Astrocyte (in vitro differentiated cells and primary cell): ENCODE results near the gene CDC25A. TPM values are rescaled to one million over a fixed set of nuclear protein-coding genes. Genes with fewer than 3 reads are reported as not detected.

Source experiments
- DNase-seq: peaks from one replicate; pipeline ENCODE4 v3.0.0-alpha.2; 2010; ENCODE audit warnings: low read depth
- FAIRE-seq: peaks from 2 replicates; lab custom pipeline; 2011; peaks lifted over from hg19 to GRCh38; lab: Jason Lieb, UNC
- H2AFZ ChIP-seq: 2 replicates; pipeline ENCODE4 v1.6.0; 2012; ENCODE audit warnings: low read depth, low read length, inconsistent platforms
- H3K27ac ChIP-seq: 2 replicates; pipeline ENCODE4 v1.5.1; 2011; ENCODE audit warnings: low read depth, low read length, inconsistent platforms
- H3K27me3 ChIP-seq: 2 replicates; pipeline ENCODE4 v1.6.0; 2011; ENCODE audit warnings: low read length, inconsistent platforms; ENCODE audit not compliant: insufficient read depth
- H3K36me3 ChIP-seq: 2 replicates; pipeline ENCODE4 v1.5.1; 2011; ENCODE audit warnings: low read length, inconsistent platforms; ENCODE audit not compliant: insufficient read depth
- H3K4me1 ChIP-seq: 2 replicates; pipeline ENCODE4 v1.5.1; 2011; ENCODE audit warnings: low read length, inconsistent platforms; ENCODE audit not compliant: insufficient read depth
- H3K4me2 ChIP-seq: 2 replicates; pipeline ENCODE4 v1.6.0; 2012; ENCODE audit warnings: low read length, inconsistent platforms
- H3K4me3 ChIP-seq: 2 replicates; pipeline ENCODE4 v1.5.1; 2011; ENCODE audit warnings: low read depth, mild to moderate bottlenecking, low read length, inconsistent platforms; ENCODE audit not compliant: insufficient read depth
- H3K79me2 ChIP-seq: 2 replicates; pipeline ENCODE4 v1.6.0; 2012; ENCODE audit warnings: mild to moderate bottlenecking, low read length, inconsistent platforms; ENCODE audit not compliant: insufficient read depth
- H3K9ac ChIP-seq: 2 replicates; pipeline ENCODE4 v1.6.0; 2012; ENCODE audit warnings: mild to moderate bottlenecking, low read length, inconsistent platforms
- H3K9me3 ChIP-seq: 2 replicates; pipeline ENCODE4 v1.5.1; 2012; ENCODE audit warnings: low read depth, mild to moderate bottlenecking, low read length, inconsistent platforms; ENCODE audit not compliant: insufficient read depth
- H4K20me1 ChIP-seq: 2 replicates; pipeline ENCODE4 v1.6.0; 2012; ENCODE audit warnings: low read length, inconsistent platforms; ENCODE audit not compliant: insufficient read depth
- H3K27ac Mint-ChIP-seq: one replicate; pipeline ENCODE4 v1.8.0; 2021; ENCODE audit warnings: mild to moderate bottlenecking, mixed read lengths; ENCODE audit not compliant: unreplicated experiment
- H3K27me3 Mint-ChIP-seq: one replicate; pipeline ENCODE4 v1.8.0; 2021; ENCODE audit warnings: low read depth, mixed read lengths; ENCODE audit not compliant: unreplicated experiment
- H3K36me3 Mint-ChIP-seq: one replicate; pipeline ENCODE4 v1.8.0; 2021; ENCODE audit warnings: low read depth, mixed read lengths; ENCODE audit not compliant: unreplicated experiment
- H3K4me1 Mint-ChIP-seq: one replicate; pipeline ENCODE4 v1.8.0; 2021; ENCODE audit warnings: low read depth, mixed read lengths; ENCODE audit not compliant: unreplicated experiment
- H3K4me3 Mint-ChIP-seq: one replicate; pipeline ENCODE4 v1.8.0; 2021; ENCODE audit warnings: mild to moderate bottlenecking, moderate library complexity, mixed read lengths; ENCODE audit not compliant: unreplicated experiment
- H3K9me3 Mint-ChIP-seq: one replicate; pipeline ENCODE4 v1.8.0; 2021; ENCODE audit warnings: mild to moderate bottlenecking, mixed read lengths; ENCODE audit not compliant: unreplicated experiment
- EZH2 ChIP-seq: IDR thresholded peaks from 2 replicates; pipeline ENCODE4 v1.6.1; 2012; ENCODE audit warnings: mild to moderate bottlenecking, low read length, inconsistent platforms; ENCODE audit not compliant: insufficient read depth
- total RNA-seq: library from RNA; stranded (reverse); gene quantifications from 2 replicates; pipeline ENCODE4 v1.2.1, GENCODE V29; 2021
- TF ChIP-seq, protein P1 (sequence below): IDR thresholded peaks from 2 replicates; pipeline ENCODE4 v1.5.1; 2011; ENCODE audit warnings: low read depth, mild to moderate bottlenecking, inconsistent platforms, low read length, moderate library complexity; ENCODE audit not compliant: insufficient read depth

The CDC25A gene
- total RNA-seq, 1 donor from 2014 or later, result 5.1 TPM

GRCh38 chr3:48184299-48184698 lies 3.9 kb downstream of the CDC25A start:
- Histone ChIP-seq H3K4me3 (no peak overlapping the region), H3K27me3 (no peaks in the 10 kb centered on the region), H3K4me2 (no peak overlapping the region), H3K9ac (no peak overlapping the region), H3K36me3 (peaks cover 27% of the 10 kb centered on the region), H3K79me2 (peaks cover 38% of the 10 kb centered on the region), H3K9me3 (no peaks in the 10 kb centered on the region), H4K20me1 (no peaks in the 10 kb centered on the region), H3K4me1 (peaks cover 16% of the 10 kb centered on the region), H2AFZ (no peak overlapping the region), H3K27ac (no peak overlapping the region)
- no peaks in the 10 kb centered on the region for H3K27me3 Mint-ChIP-seq
- no peak for TF ChIP-seq EZH2
- TF ChIP-seq, protein P1, sequence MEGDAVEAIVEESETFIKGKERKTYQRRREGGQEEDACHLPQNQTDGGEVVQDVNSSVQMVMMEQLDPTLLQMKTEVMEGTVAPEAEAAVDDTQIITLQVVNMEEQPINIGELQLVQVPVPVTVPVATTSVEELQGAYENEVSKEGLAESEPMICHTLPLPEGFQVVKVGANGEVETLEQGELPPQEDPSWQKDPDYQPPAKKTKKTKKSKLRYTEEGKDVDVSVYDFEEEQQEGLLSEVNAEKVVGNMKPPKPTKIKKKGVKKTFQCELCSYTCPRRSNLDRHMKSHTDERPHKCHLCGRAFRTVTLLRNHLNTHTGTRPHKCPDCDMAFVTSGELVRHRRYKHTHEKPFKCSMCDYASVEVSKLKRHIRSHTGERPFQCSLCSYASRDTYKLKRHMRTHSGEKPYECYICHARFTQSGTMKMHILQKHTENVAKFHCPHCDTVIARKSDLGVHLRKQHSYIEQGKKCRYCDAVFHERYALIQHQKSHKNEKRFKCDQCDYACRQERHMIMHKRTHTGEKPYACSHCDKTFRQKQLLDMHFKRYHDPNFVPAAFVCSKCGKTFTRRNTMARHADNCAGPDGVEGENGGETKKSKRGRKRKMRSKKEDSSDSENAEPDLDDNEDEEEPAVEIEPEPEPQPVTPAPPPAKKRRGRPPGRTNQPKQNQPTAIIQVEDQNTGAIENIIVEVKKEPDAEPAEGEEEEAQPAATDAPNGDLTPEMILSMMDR, result no peak
- peaks cover 7% of the 10 kb centered on the region for H3K36me3 Mint-ChIP-seq
- H3K4me3 Mint-ChIP-seq, result no peak overlapping the region
- H3K27ac Mint-ChIP-seq, result no peak overlapping the region
- FAIRE-seq (no peak), DNase-seq (no peak)
- H3K9me3 Mint-ChIP-seq, result no peaks in the 10 kb centered on the region
- H3K4me1 Mint-ChIP-seq, result peaks cover 7% of the 10 kb centered on the region

GRCh38 chr3:48180531-48181253 lies 7.5 kb downstream of the CDC25A start:
- H3K36me3 Mint-ChIP-seq, result peaks cover 9% of the 10 kb centered on the region
- Histone ChIP-seq H3K27ac (no peak overlapping the region), H3K4me2 (no peak overlapping the region), H3K36me3 (peaks cover 40% of the 10 kb centered on the region), H2AFZ (no peak overlapping the region), H3K4me3 (no peak overlapping the region), H3K27me3 (no peaks in the 10 kb centered on the region), H3K79me2 (peaks cover 19% of the 10 kb centered on the region), H3K4me1 (no peaks in the 10 kb centered on the region), H4K20me1 (no peaks in the 10 kb centered on the region), H3K9me3 (no peaks in the 10 kb centered on the region), H3K9ac (no peak overlapping the region)
- DNase-seq (no peak), FAIRE-seq (no peak)
- TF ChIP-seq EZH2, result no peak
- TF ChIP-seq, protein P1, result no peak
- H3K9me3 Mint-ChIP-seq, result no peaks in the 10 kb centered on the region
- peaks cover 7% of the 10 kb centered on the region for H3K4me1 Mint-ChIP-seq
- H3K27ac Mint-ChIP-seq, result no peak overlapping the region
- no peak overlapping the region for H3K4me3 Mint-ChIP-seq
- no peaks in the 10 kb centered on the region for H3K27me3 Mint-ChIP-seq

DNA sequence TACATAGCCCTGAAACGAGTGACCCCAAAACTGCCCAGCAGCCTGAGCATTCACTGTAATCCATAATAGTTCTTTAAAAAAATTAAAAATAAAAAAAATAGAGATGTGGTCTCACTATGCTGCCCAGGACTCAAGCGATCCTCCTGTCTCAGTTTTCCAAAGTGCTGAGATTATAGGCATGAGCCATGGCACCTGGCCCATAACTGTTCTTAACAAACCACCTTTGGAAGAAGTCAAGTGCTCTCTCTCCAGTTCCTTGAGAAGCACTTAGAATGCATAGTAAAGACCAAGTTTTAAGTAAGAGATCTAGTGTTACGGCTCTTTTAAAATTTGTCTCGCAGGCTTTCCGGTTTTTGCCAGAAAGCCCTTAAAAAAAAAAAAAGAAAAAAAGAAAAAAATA lies 8.2 kb downstream of the CDC25A start:
- Histone ChIP-seq H3K27ac (no peak overlapping the region), H3K4me2 (no peak overlapping the region), H3K4me3 (no peak overlapping the region), H3K79me2 (peaks cover 12% of the 10 kb centered on the region), H3K9ac (no peak overlapping the region), H4K20me1 (no peaks in the 10 kb centered on the region), H3K27me3 (no peaks in the 10 kb centered on the region), H3K4me1 (no peaks in the 10 kb centered on the region), H3K36me3 (peaks cover 38% of the 10 kb centered on the region), H3K9me3 (no peaks in the 10 kb centered on the region), H2AFZ (no peak overlapping the region)
- H3K4me3 Mint-ChIP-seq, result no peak overlapping the region
- H3K27me3 Mint-ChIP-seq, result no peaks in the 10 kb centered on the region
- H3K4me1 Mint-ChIP-seq, result peaks cover 7% of the 10 kb centered on the region
- no peak overlapping the region for H3K27ac Mint-ChIP-seq
- H3K9me3 Mint-ChIP-seq, result no peaks in the 10 kb centered on the region
- no peak for TF ChIP-seq EZH2
- TF ChIP-seq, protein P1, result no peak
- no peak for FAIRE-seq
- DNase-seq, result no peak
- peaks cover 11% of the 10 kb centered on the region for H3K36me3 Mint-ChIP-seq
